A549 (cell line): ENCODE measurements around the gene DNAJA3. TPM values are rescaled to one million over a fixed set of nuclear protein-coding genes. Genes with fewer than 3 reads are reported as not detected.

Experiments
- ATAC-seq, 2 experiments: fragments of 200-7000 bp in 1 of 2; fragments of >200 bp in 1 of 2; cut with Nextera tagmentation in 1 of 2; cut with Tn5 transposase in 1 of 2; 3 replicates each; pipeline versions ENCODE4 v1.8.0 to v1.9.1; 2018 to 2020; ENCODE audit warnings: mild to moderate bottlenecking in 1 of 2, moderate library complexity in 1 of 2
- CTCF ChIA-PET: fragments of 300-600 bp; sonication (Branson Sonifier 250); formaldehyde crosslinking; extraction: SDS; loops from one replicate; lab custom pipeline; 2021; ENCODE audit warnings: antibody characterized with exemption, inconsistent platforms; lab: Yijun Ruan, JAX
- POLR2A ChIA-PET: fragments of 350-600 bp; formaldehyde crosslinking; extraction: SDS; loops from one replicate; lab custom pipeline; 2021; ENCODE audit warnings: antibody characterized with exemption, inconsistent platforms; lab: Yijun Ruan, JAX
- DNase-seq, 2 experiments: peaks; one replicate each; pipeline versions ENCODE4 v3.0.0 to v3.0.0-alpha.2; 2011 to 2016; ENCODE audit warnings: low read depth in 1 of 2, low spot score in 1 of 2
- FAIRE-seq: peaks from 2 replicates; lab custom pipeline; 2011; peaks lifted over from hg19 to GRCh38; lab: Jason Lieb, UNC
- H3K27ac ChIP-seq, 2 experiments: fragments of >200 bp; sonication (Bioruptor Twin); formaldehyde crosslinking; 3 replicates each; pipeline ENCODE4 v1.5.1; 2016 to 2017
- H3K4me1 ChIP-seq: fragments of >200 bp; sonication (Bioruptor Twin); formaldehyde crosslinking; 3 replicates; pipeline ENCODE4 v1.6.1; 2016
- H3K4me2 ChIP-seq: fragments of >200 bp; sonication (Bioruptor Twin); formaldehyde crosslinking; 3 replicates; pipeline ENCODE4 v1.6.1; 2016
- H3K4me3 ChIP-seq: fragments of >200 bp; sonication (Bioruptor Twin); formaldehyde crosslinking; 3 replicates; pipeline ENCODE4 v1.5.1; 2016
- H3K9me3 ChIP-seq: fragments of >200 bp; sonication (Bioruptor Twin); formaldehyde crosslinking; 3 replicates; pipeline ENCODE4 v1.6.1; 2016
- CBX2 ChIP-seq: fragments of 200-600 bp; sonication (generic); IDR thresholded peaks from 2 replicates; pipeline ENCODE4 v1.6.1; 2016; ENCODE audit warnings: low read depth, mild to moderate bottlenecking, borderline replicate concordance
- EHMT2 ChIP-seq: fragments of 200-600 bp; sonication (generic); IDR thresholded peaks from 2 replicates; pipeline ENCODE4 v1.6.1; 2016; ENCODE audit warnings: antibody characterized with exemption, low read depth, mild to moderate bottlenecking, moderate library complexity
- ESRRA ChIP-seq: fragments of 150-350 bp; IDR thresholded peaks from 2 replicates; pipeline ENCODE4 v1.6.1; 2014; ENCODE audit warnings: mild to moderate bottlenecking, low read length, borderline replicate concordance
- FOSL2 ChIP-seq, 2 experiments: fragments of 450-650 bp in 1 of 2; fragments of >200 bp in 1 of 2; sonication (Bioruptor Twin) in 1 of 2; formaldehyde crosslinking; IDR thresholded peaks; 2 replicates each; pipeline versions ENCODE4 v1.5.0 to v1.6.1; 2016 to 2020; ENCODE audit warnings: mild to moderate bottlenecking in 1 of 2, moderate library complexity in 1 of 2
- FOXS1 ChIP-seq: fragments of 250-450 bp; sonication (Bioruptor Pico); IDR thresholded peaks from 2 replicates; pipeline ENCODE4 v1.5.0; 2020; ENCODE audit warnings: mild to moderate bottlenecking, moderate library complexity
- GATA3 ChIP-seq: IDR thresholded peaks from 2 replicates; pipeline ENCODE4 v1.6.1; 2012; ENCODE audit warnings: borderline replicate concordance
- HEYL ChIP-seq: fragments of 250-450 bp; sonication (Bioruptor Pico); IDR thresholded peaks from 2 replicates; pipeline ENCODE4 v1.8.0; 2021; ENCODE audit warnings: mild to moderate bottlenecking, moderate library complexity
- HOXA7 ChIP-seq: fragments of 250-450 bp; sonication (Bioruptor Pico); IDR thresholded peaks from 2 replicates; pipeline ENCODE4 v1.5.0; 2020; ENCODE audit warnings: mild to moderate bottlenecking, moderate library complexity
- JUNB ChIP-seq: fragments of >200 bp; sonication (Bioruptor Twin); formaldehyde crosslinking; IDR thresholded peaks from 2 replicates; pipeline ENCODE4 v1.6.1; 2016
- KDM1A ChIP-seq: fragments of 200-600 bp; sonication (generic); IDR thresholded peaks from 2 replicates; pipeline ENCODE4 v1.6.1; 2016; ENCODE audit warnings: low read depth, mild to moderate bottlenecking
- MAFK ChIP-seq: fragments of 450-650 bp; IDR thresholded peaks from 2 replicates; pipeline ENCODE4 v1.6.1; 2014; ENCODE audit not compliant: partially characterized antibody
- MYC ChIP-seq: IDR thresholded peaks from 2 replicates; pipeline ENCODE4 v1.6.1; 2012; ENCODE audit warnings: mild to moderate bottlenecking, inconsistent platforms, low read length, improper control_type of control experiment, borderline replicate concordance
- RAD21 ChIP-seq, 2 experiments: fragments of >200 bp in 1 of 2; sonication (Bioruptor Twin) in 1 of 2; formaldehyde crosslinking in 1 of 2; IDR thresholded peaks in 1 of 2; conservative IDR thresholded peaks in 1 of 2; 2 replicates in 1 of 2; 3 replicates in 1 of 2; pipeline ENCODE4 v1.6.1; 2012 to 2018; ENCODE audit warnings: inconsistent platforms in 1 of 2
- RFX5 ChIP-seq: fragments of 450-650 bp; IDR thresholded peaks from 2 replicates; pipeline ENCODE4 v1.7.1; 2014; ENCODE audit warnings: antibody characterized with exemption, mild to moderate bottlenecking, moderate library complexity
- TFCP2L1 ChIP-seq: fragments of 250-450 bp; sonication (Bioruptor Pico); IDR thresholded peaks from 2 replicates; pipeline ENCODE4 v1.5.0; 2021; ENCODE audit warnings: mild to moderate bottlenecking
- ZNF302 ChIP-seq: fragments of 250-450 bp; sonication (Bioruptor Pico); IDR thresholded peaks from 2 replicates; pipeline ENCODE4 v1.9.0; 2021; ENCODE audit warnings: inconsistent platforms, mild to moderate bottlenecking, moderate library complexity
- ZSCAN20 ChIP-seq: fragments of 250-450 bp; sonication (Bioruptor Pico); IDR thresholded peaks from 2 replicates; pipeline ENCODE4 v1.8.0; 2022; ENCODE audit warnings: mild to moderate bottlenecking, moderate library complexity
- WGBS: methylation state at CpG from one replicate; pipeline ENCODE4 v1.1.6; 2017; ENCODE audit errors: missing lambda C conversion rate; 5-methylcytosine and 5-hydroxymethylcytosine counted together
- polyA plus RNA-seq, 4 experiments: library from polyadenylated mRNA; depleted of rRNA in 3 of 4; stranded (reverse); fragments of >200 nt; fragmentation: RNase III in 1 of 4; extraction: RNeasy Plus Mini Kit Qiagen cat#74134 plus additional on column Dnase treatment in 1 of 4; gene quantifications; 2 replicates in 3 of 4; 3 replicates in 1 of 4; pipeline ENCODE4 v1.2.3, GENCODE V29; 2011 to 2017
- TF ChIP-seq, protein P1 (sequence below): fragments of 250-450 bp; sonication (Bioruptor Pico); IDR thresholded peaks from 2 replicates; pipeline ENCODE4 v1.5.0; 2020; ENCODE audit warnings: low read depth, mild to moderate bottlenecking, moderate library complexity
- TF ChIP-seq, protein P2 (sequence below): fragments of >200 bp; sonication (Bioruptor Twin); formaldehyde crosslinking; IDR thresholded peaks from 3 replicates; pipeline ENCODE4 v1.5.1; 2016
- TF ChIP-seq, protein P3 (sequence below): IDR thresholded peaks from 2 replicates; pipeline ENCODE4 v1.6.1; 2012; ENCODE audit warnings: low read depth, borderline replicate concordance
- TF ChIP-seq, protein P4 (sequence below): fragments of 250-450 bp; sonication (Bioruptor Pico); IDR thresholded peaks from 2 replicates; pipeline ENCODE4 v1.5.0; 2021; ENCODE audit warnings: mild to moderate bottlenecking, moderate library complexity, borderline replicate concordance
- TF ChIP-seq, protein P5 (sequence below): fragments of 200-600 bp; sonication (generic); IDR thresholded peaks from 2 replicates; pipeline ENCODE4 v1.6.1; 2016; ENCODE audit warnings: antibody characterized with exemption, mild to moderate bottlenecking, moderate library complexity

Gene DNAJA3
- polyA plus RNA-seq, 2 of the 4 experiments (the other 2 are of a cell fraction) = 64.6 to 77.2 TPM

DNA sequence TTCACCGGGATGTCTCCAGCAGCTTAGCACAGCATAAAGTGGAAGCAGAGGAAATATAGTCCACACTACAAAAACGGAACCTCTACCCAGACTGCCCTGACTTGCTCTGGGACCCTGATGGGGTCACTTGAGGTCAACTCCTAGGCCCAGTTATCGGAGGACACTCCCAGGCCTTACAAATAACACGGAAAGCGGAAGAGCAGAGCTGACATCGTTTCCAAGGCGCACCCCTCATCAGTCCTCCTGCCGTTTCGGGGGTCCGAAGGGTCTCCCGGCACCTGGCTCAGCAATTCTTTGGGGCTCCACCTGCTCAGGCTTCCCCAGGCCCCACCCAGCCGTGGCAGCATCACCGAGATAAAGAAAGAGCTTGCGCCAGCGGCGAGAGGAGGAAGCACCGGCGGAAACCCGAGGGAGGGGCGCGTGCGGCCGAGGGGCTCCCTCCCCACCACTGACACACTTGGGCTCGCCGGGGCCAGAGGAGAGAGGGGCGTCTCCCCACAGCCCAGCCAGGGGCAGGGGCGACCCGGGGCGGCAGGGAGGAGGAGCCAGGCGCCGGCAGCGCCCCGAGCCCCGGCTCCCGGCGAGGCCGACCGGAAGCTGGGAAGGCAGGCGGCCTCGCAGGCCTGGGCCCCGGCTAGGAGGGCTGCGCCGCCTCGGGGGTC is 10.0 kb upstream of the DNAJA3 start:
- FAIRE-seq = no peak
- Histone ChIP-seq H3K4me2 (peak overlapping the region; percentile 91), H3K4me1 (peaks cover 8% of the 10 kb centered on the region), H3K27ac (peak overlapping the region; percentile 73 to 91), H3K4me3 (peak overlapping the region; percentile 83), H3K9me3 (no peaks in the 10 kb centered on the region)
- peak; percentile 63 to 70 for ATAC-seq
- peak in 1 of 2 experiments; percentile 54 for DNase-seq
- POLR2A ChIA-PET = interaction anchor here (0.5 to 1.6 kb wide), 3 partner anchors 9 to 84 kb away, joined by 3 to 4 read pairs (median 3); partner anchors contain the start of gene PAM16
- WGBS = 22% methylated on average over 5 of the region's 44 CpGs
- TF ChIP-seq FOXS1 (CRISPR knock-in tag) (no peak), HOXA7 (no peak), MAFK (peak; percentile 21), ZNF302 (CRISPR knock-in tag) (no peak), GATA3 (0 out of 2 replicates have a peak, but pooled peaks have one; percentile 2), RFX5 (no peak)
- CTCF ChIA-PET = interaction anchor here (0.7 to 32.6 kb wide), 7 partner anchors 13 to 162 kb away, joined by 3 to 833 read pairs (median 7); partner anchors contain the start of genes NMRAL1 and VASN

DNA sequence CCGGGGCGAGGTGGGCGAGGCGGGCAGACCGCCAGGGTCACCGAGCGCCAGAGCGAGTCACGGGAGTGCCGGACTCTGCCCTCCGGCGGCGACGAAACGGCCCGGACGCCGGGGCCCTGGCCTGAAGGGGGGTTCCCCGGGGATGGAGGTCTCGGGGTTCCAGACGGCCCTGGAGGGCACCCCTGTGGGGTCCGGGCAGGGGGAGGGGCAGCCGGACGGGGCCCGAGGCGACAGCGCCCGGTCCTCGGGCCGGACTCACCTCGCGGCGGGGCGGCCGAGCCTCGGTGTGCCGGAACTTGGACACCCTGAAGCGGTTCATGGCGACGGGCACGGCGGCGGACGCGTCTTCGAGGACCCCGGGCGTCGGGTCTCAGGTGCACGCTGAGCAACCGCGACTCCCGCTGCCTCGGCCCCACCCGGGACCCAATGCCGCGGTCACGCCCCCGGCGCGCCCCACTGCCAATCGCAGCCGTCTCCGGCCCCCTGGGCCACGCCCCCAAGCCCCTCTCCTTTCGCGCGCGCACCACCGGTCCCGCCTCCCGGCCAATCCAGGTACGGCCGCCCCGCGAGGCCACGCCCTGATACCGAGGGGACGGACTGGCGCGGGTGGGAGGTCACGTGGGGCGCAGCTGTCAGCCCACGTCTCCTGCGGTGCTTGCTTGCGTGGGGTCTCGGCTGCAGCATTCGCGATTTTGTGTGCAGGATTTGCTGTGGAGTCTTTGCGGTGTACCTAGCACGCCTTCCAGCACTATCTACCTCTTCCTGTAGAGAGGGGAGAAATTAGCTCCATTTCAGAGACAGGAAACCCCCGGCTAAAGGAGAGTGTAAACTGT is 9.3 kb upstream of the DNAJA3 start, which contains the start of gene CORO7:
Gene CORO7, minus strand, starts transcription at position 397 of the 833 bp plus-strand sequence. Its CDS starts 78 bp downstream, at position 319.
- 0% methylated on average over 37 of the region's 92 CpGs for WGBS
- H3K4me2 ChIP-seq = peak within 1 kb of the TSS; percentile 91
- ChIA-PET CTCF (interaction anchor here (0.7 to 32.6 kb wide), 9 partner anchors 11 to 163 kb away, joined by 3 to 833 read pairs (median 5); partner anchors contain the start of genes NMRAL1 and VASN), POLR2A (interaction anchor here (0.5 to 1.6 kb wide), 3 partner anchors 8 to 85 kb away, joined by 3 to 4 read pairs (median 3); partner anchors contain the start of gene PAM16)
- ATAC-seq (peak; percentile 86 to 96), FAIRE-seq (no peak), DNase-seq (peak; percentile 89 to 93)
- H3K9me3 ChIP-seq = no peaks in the 10 kb centered on the region
- H3K4me3 ChIP-seq = peak within 1 kb of the TSS; percentile 83
- H3K27ac ChIP-seq = peak within 1 kb of the TSS; percentile 73 to 91
- H3K4me1 ChIP-seq = peaks cover 8% of the 10 kb centered on the region
- no peak for TF ChIP-seq FOSL2 (IDR thresholded peaks at IDR 0.05)
- no peak for TF ChIP-seq FOSL2 (CRISPR knock-in tag; IDR thresholded peaks at IDR 0.05)
- TF ChIP-seq RAD21 (conservative IDR thresholded peaks at IDR 0.05 in 1 of 2, IDR thresholded peaks at IDR 0.05 in 1 of 2) = no peak
- TF ChIP-seq HOXA7 = no peak
- TF ChIP-seq JUNB = no peak
- TF ChIP-seq GATA3 = peak; percentile 18; the same call in 1 of the 2 replicates
- TF ChIP-seq TFCP2L1 = no peak
- TF ChIP-seq CBX2 = no peak
- TF ChIP-seq, protein P1, sequence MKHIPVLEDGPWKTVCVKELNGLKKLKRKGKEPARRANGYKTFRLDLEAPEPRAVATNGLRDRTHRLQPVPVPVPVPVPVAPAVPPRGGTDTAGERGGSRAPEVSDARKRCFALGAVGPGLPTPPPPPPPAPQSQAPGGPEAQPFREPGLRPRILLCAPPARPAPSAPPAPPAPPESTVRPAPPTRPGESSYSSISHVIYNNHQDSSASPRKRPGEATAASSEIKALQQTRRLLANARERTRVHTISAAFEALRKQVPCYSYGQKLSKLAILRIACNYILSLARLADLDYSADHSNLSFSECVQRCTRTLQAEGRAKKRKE (CRISPR knock-in tag) = no peak
- no peak for TF ChIP-seq ZNF302 (CRISPR knock-in tag)
- TF ChIP-seq HEYL (CRISPR knock-in tag) = no peak
- TF ChIP-seq FOXS1 (CRISPR knock-in tag) = no peak
- TF ChIP-seq, protein P2, sequence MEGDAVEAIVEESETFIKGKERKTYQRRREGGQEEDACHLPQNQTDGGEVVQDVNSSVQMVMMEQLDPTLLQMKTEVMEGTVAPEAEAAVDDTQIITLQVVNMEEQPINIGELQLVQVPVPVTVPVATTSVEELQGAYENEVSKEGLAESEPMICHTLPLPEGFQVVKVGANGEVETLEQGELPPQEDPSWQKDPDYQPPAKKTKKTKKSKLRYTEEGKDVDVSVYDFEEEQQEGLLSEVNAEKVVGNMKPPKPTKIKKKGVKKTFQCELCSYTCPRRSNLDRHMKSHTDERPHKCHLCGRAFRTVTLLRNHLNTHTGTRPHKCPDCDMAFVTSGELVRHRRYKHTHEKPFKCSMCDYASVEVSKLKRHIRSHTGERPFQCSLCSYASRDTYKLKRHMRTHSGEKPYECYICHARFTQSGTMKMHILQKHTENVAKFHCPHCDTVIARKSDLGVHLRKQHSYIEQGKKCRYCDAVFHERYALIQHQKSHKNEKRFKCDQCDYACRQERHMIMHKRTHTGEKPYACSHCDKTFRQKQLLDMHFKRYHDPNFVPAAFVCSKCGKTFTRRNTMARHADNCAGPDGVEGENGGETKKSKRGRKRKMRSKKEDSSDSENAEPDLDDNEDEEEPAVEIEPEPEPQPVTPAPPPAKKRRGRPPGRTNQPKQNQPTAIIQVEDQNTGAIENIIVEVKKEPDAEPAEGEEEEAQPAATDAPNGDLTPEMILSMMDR = no peak
- TF ChIP-seq, protein P3, sequence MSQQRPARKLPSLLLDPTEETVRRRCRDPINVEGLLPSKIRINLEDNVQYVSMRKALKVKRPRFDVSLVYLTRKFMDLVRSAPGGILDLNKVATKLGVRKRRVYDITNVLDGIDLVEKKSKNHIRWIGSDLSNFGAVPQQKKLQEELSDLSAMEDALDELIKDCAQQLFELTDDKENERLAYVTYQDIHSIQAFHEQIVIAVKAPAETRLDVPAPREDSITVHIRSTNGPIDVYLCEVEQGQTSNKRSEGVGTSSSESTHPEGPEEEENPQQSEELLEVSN = peak; percentile 84
- TF ChIP-seq, protein P4, sequence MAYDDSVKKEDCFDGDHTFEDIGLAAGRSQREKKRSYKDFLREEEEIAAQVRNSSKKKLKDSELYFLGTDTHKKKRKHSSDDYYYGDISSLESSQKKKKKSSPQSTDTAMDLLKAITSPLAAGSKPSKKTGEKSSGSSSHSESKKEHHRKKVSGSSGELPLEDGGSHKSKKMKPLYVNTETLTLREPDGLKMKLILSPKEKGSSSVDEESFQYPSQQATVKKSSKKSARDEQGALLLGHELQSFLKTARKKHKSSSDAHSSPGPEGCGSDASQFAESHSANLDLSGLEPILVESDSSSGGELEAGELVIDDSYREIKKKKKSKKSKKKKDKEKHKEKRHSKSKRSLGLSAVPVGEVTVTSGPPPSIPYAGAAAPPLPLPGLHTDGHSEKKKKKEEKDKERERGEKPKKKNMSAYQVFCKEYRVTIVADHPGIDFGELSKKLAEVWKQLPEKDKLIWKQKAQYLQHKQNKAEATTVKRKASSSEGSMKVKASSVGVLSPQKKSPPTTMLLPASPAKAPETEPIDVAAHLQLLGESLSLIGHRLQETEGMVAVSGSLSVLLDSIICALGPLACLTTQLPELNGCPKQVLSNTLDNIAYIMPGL (CRISPR knock-in tag) = 0 out of 2 replicates have a peak, but pooled peaks have one; percentile 42
- TF ChIP-seq ESRRA = no peak
- 0 out of 2 replicates have a peak, but pooled peaks have one; percentile 38 for TF ChIP-seq MYC
- TF ChIP-seq EHMT2 = no peak
- no peak for TF ChIP-seq ZSCAN20 (CRISPR knock-in tag)
- TF ChIP-seq, protein P5, sequence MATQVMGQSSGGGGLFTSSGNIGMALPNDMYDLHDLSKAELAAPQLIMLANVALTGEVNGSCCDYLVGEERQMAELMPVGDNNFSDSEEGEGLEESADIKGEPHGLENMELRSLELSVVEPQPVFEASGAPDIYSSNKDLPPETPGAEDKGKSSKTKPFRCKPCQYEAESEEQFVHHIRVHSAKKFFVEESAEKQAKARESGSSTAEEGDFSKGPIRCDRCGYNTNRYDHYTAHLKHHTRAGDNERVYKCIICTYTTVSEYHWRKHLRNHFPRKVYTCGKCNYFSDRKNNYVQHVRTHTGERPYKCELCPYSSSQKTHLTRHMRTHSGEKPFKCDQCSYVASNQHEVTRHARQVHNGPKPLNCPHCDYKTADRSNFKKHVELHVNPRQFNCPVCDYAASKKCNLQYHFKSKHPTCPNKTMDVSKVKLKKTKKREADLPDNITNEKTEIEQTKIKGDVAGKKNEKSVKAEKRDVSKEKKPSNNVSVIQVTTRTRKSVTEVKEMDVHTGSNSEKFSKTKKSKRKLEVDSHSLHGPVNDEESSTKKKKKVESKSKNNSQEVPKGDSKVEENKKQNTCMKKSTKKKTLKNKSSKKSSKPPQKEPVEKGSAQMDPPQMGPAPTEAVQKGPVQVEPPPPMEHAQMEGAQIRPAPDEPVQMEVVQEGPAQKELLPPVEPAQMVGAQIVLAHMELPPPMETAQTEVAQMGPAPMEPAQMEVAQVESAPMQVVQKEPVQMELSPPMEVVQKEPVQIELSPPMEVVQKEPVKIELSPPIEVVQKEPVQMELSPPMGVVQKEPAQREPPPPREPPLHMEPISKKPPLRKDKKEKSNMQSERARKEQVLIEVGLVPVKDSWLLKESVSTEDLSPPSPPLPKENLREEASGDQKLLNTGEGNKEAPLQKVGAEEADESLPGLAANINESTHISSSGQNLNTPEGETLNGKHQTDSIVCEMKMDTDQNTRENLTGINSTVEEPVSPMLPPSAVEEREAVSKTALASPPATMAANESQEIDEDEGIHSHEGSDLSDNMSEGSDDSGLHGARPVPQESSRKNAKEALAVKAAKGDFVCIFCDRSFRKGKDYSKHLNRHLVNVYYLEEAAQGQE = no peak
- TF ChIP-seq KDM1A = no peak; the same call in 1 of the 2 replicates
